ENCODE data around the gene IFI27L2. TPM values are rescaled to one million over a fixed set of nuclear protein-coding genes. Genes with fewer than 3 reads are reported as not detected.

IFI27L2 gene
- total and polyA plus RNA-seq, 8 donors = 4.9 to 133 (median 43.3) TPM

GRCh38 chr14:94099006-94099405 lies 30.4 kb downstream of the IFI27L2 start:
- H3K9me3 ChIP-seq = no peaks in the 10 kb centered on the region
- no peak overlapping the region for H3K4me3 ChIP-seq
- 64 to 96% (median 95%) methylated on average over 6 of the region's 6 CpGs for WGBS, 5 donors
- intact Hi-C loops (cut with DNase I; ENCODE audit: low total_unique reads) = no loop called here
- TF ChIP-seq POLR2A (IDR thresholded peaks at IDR 0.05) (no peak), CTCF (IDR thresholded peaks at IDR 0.05) (no peak), EP300 (IDR thresholded peaks at IDR 0.05) (no peak), POLR2AphosphoS5 (IDR thresholded peaks at IDR 0.05) (no peak)
- DNase-seq = no peak
- peaks cover 0 to 10% (median 3%) of the 10 kb centered on the region in 4 donors for H3K4me1 ChIP-seq
- peaks cover 0 to 16% (median 14%) of the 10 kb centered on the region in 4 donors for H3K36me3 ChIP-seq
- no peaks in the 10 kb centered on the region for H3K27me3 ChIP-seq
- H3K27ac ChIP-seq = no peak overlapping the region

- Histone ChIP-seq H3K9me3 (no peaks in the 10 kb centered on the region), H3K4me1 (peaks cover 0 to 6% (median 3%) of the 10 kb centered on the region in 4 donors), H3K36me3 (peaks cover 0 to 16% (median 14%) of the 10 kb centered on the region in 4 donors), H3K27me3 (no peaks in the 10 kb centered on the region), H3K4me3 (no peak overlapping the region), H3K27ac (no peak overlapping the region)
- intact Hi-C loops (cut with DNase I; ENCODE audit: low total_unique reads) = no loop called here
- TF ChIP-seq CTCF (IDR thresholded peaks at IDR 0.05) (no peak), EP300 (IDR thresholded peaks at IDR 0.05) (no peak), POLR2AphosphoS5 (IDR thresholded peaks at IDR 0.05) (no peak), POLR2A (IDR thresholded peaks at IDR 0.05) (no peak)
- no peak for DNase-seq
- 75 to 87% (median 76%) methylated on average over 10 of the region's 10 CpGs for WGBS, 5 donors
Measured at GRCh38 chr14:94098326-94098992, 30.9 kb downstream of the IFI27L2 start.

GRCh38 chr14:94097091-94097490 lies 32.3 kb downstream of the IFI27L2 start:
- no peak overlapping the region for H3K27ac ChIP-seq
- intact Hi-C loops (cut with DNase I; ENCODE audit: low total_unique reads) = no loop called here
- no peaks in the 10 kb centered on the region for H3K27me3 ChIP-seq
- no peaks in the 10 kb centered on the region for H3K4me1 ChIP-seq
- DNase-seq = no peak
- no peak overlapping the region for H3K4me3 ChIP-seq
- 94 to 98% (median 94%) methylated on average over 4 of the region's 4 CpGs for WGBS, 5 donors
- H3K9me3 ChIP-seq = no peaks in the 10 kb centered on the region
- H3K36me3 ChIP-seq = peaks cover 0 to 16% (median 14%) of the 10 kb centered on the region in 4 donors
- TF ChIP-seq CTCF (IDR thresholded peaks at IDR 0.05) (no peak), POLR2AphosphoS5 (IDR thresholded peaks at IDR 0.05) (no peak), EP300 (IDR thresholded peaks at IDR 0.05) (no peak), POLR2A (IDR thresholded peaks at IDR 0.05) (no peak)

- intact Hi-C loops (cut with DNase I; ENCODE audit: low total_unique reads) = no loop called here
- WGBS, 5 donors = 93 to 98% (median 96%) methylated on average over 2 of the region's 2 CpGs
- H3K9me3 ChIP-seq = no peaks in the 10 kb centered on the region
- no peak for TF ChIP-seq POLR2A (IDR thresholded peaks at IDR 0.05)
- TF ChIP-seq POLR2AphosphoS5 (IDR thresholded peaks at IDR 0.05) = no peak
- no peak for TF ChIP-seq CTCF (IDR thresholded peaks at IDR 0.05)
- no peak for TF ChIP-seq EP300 (IDR thresholded peaks at IDR 0.05)
- peaks cover 0 to 15% (median 13%) of the 10 kb centered on the region in 4 donors for H3K36me3 ChIP-seq
- H3K27me3 ChIP-seq = no peaks in the 10 kb centered on the region
- H3K4me1 ChIP-seq = no peaks in the 10 kb centered on the region
- no peak overlapping the region for H3K4me3 ChIP-seq
- no peak for DNase-seq
- no peak overlapping the region for H3K27ac ChIP-seq
Measured at GRCh38 chr14:94093418-94093817, 36.0 kb downstream of the IFI27L2 start.

Data from stomach (tissue), 9 donors.